Panc1 (cell line): Measurements from ENCODE around the gene JPH2. TPM values are rescaled to one million over a fixed set of nuclear protein-coding genes. Genes with fewer than 3 reads are reported as not detected.

Source experiments
- ATAC-seq: fragments of 200-7000 bp; cut with Tn5 transposase; 2 replicates; pipeline ENCODE4 v1.9.1; 2020; ENCODE audit warnings: mild to moderate bottlenecking, moderate library complexity
- BruUV-seq: library from RNA; stranded (reverse); fragments of 400-500 nt; replicated peaks from 2 replicates; lab custom pipeline; 2021; lab: Mats Ljungman, UMichigan
- CTCF ChIA-PET: fragments of 300-600 bp; sonication (Branson Sonifier 250); formaldehyde crosslinking; loops from one replicate; lab custom pipeline; 2022; ENCODE audit warnings: antibody characterized with exemption; lab: Charles Lee
- POLR2A ChIA-PET: fragments of 300-600 bp; sonication (Branson Sonifier 250); formaldehyde crosslinking; loops from one replicate; lab custom pipeline; 2022; ENCODE audit warnings: antibody characterized with exemption; lab: Charles Lee
- DNase-seq: peaks from one replicate; pipeline ENCODE4 v3.0.0-alpha.2; 2010; ENCODE audit warnings: low read depth, low spot score
- H3K27ac ChIP-seq: 2 replicates; pipeline ENCODE4 v1.5.1; 2011; ENCODE audit warnings: mild to moderate bottlenecking, low read length, inconsistent platforms
- H3K27me3 ChIP-seq: fragments of 200-500 bp; sonication (Bioruptor generic); 2 replicates; pipeline ENCODE4 v1.6.0; 2014; ENCODE audit warnings: low read length, inconsistent platforms; ENCODE audit not compliant: control insufficient read depth, insufficient read depth
- H3K36me3 ChIP-seq: fragments of 200-500 bp; sonication (Bioruptor generic); 2 replicates; pipeline ENCODE4 v1.5.1; 2014; ENCODE audit warnings: inconsistent platforms, mild to moderate bottlenecking, low read length, moderate library complexity; ENCODE audit not compliant: control insufficient read depth, insufficient read depth
- H3K4me1 ChIP-seq: 2 replicates; pipeline ENCODE4 v1.5.1; 2011; ENCODE audit warnings: inconsistent platforms, mild to moderate bottlenecking, low read length, moderate library complexity; ENCODE audit not compliant: control insufficient read depth, insufficient read depth
- H3K4me3 ChIP-seq, 2 experiments: 2 replicates each; pipeline ENCODE4 v1.5.1; 2011 to 2012; ENCODE audit warnings: low read depth in 2 of 2, low read length in 2 of 2, mild to moderate bottlenecking in 2 of 2, inconsistent platforms in 1 of 2, moderate library complexity in 1 of 2
- H3K9me3 ChIP-seq: fragments of 200-500 bp; sonication (Bioruptor generic); 2 replicates; pipeline ENCODE4 v1.5.1; 2014; ENCODE audit warnings: low read depth, mild to moderate bottlenecking, inconsistent platforms, low read length, moderate library complexity; ENCODE audit not compliant: control insufficient read depth, insufficient read depth
- CTCF ChIP-seq: fragments of 450-650 bp; IDR thresholded peaks from 2 replicates; pipeline ENCODE4 v1.5.1; 2017; ENCODE audit warnings: mild to moderate bottlenecking
- POLR2AphosphoS5 ChIP-seq: IDR thresholded peaks from 2 replicates; pipeline ENCODE4 v1.6.1; 2012; ENCODE audit warnings: mild to moderate bottlenecking, low read depth, low read length, moderate library complexity
- REST ChIP-seq, 2 experiments: IDR thresholded peaks; 2 replicates each; pipeline ENCODE4 v1.6.1; 2011 to 2012; ENCODE audit warnings: low read depth in 2 of 2, control low read depth in 1 of 2, low read length in 1 of 2, mild to moderate bottlenecking in 1 of 2, moderate library complexity in 1 of 2; ENCODE audit not compliant: insufficient read depth in 1 of 2
- SIN3A ChIP-seq: IDR thresholded peaks from 2 replicates; pipeline ENCODE4 v1.6.1; 2012; ENCODE audit warnings: low read depth, mild to moderate bottlenecking, low read length, moderate library complexity, borderline replicate concordance; ENCODE audit not compliant: insufficient read depth
- TCF7L2 ChIP-seq: IDR thresholded peaks from 2 replicates; pipeline ENCODE4 v1.6.1; 2011; ENCODE audit warnings: mild to moderate bottlenecking, low read depth, low read length, inconsistent platforms
- in situ Hi-C: cut with HindIII; loops from 2 replicates; pipeline ENCODE4 v1.10.0; 2016; ENCODE audit warnings: low sequenced_read_pairs, low pct_unique_long_range_greater_than_20kb
- intact Hi-C: fragments of 100-400 bp; cut with micrococcal nuclease; formaldehyde crosslinking; loops from one replicate; pipeline ENCODE4 v1.10.0; 2022; ENCODE audit not compliant: unreplicated experiment
- total RNA-seq: library from RNA; stranded (reverse); gene quantifications from one replicate; pipeline ENCODE4 v1.2.1, GENCODE V29; 2021; ENCODE audit not compliant: unreplicated experiment

Gene JPH2
- total RNA-seq, 1 experiment from 2014 or later = 0.49 TPM

GRCh38 chr20:44181611-44182010, 5.4 kb downstream of the JPH2 start:
- Histone ChIP-seq H3K4me1 (no peaks in the 10 kb centered on the region), H3K4me3 (no peak overlapping the region), H3K9me3 (no peaks in the 10 kb centered on the region), H3K27ac (no peak overlapping the region), H3K36me3 (no peaks in the 10 kb centered on the region), H3K27me3 (no peaks in the 10 kb centered on the region)
- ChIA-PET POLR2A (no interaction called here), CTCF (no interaction called here)
- in situ Hi-C loops = no loop called here
- ATAC-seq (no peak), DNase-seq (no peak)
- TF ChIP-seq SIN3A = no peak
- TF ChIP-seq REST (IDR thresholded peaks at IDR 0.05; ENCODE audit: insufficient read depth in 1 of 2, low read depth in 2 of 2, low read length in 1 of 2) = no peak
- TF ChIP-seq TCF7L2 = no peak
- TF ChIP-seq CTCF = no peak
- no peak for TF ChIP-seq POLR2AphosphoS5
- BruUV-seq = no TSS peak
- intact Hi-C loops = no loop called here

- ChIA-PET CTCF (no interaction called here), POLR2A (no interaction called here)
- in situ Hi-C loops (no loop called here), intact Hi-C loops (no loop called here)
- TF ChIP-seq SIN3A = no peak
- no peak for TF ChIP-seq TCF7L2
- TF ChIP-seq CTCF = no peak
- TF ChIP-seq REST (IDR thresholded peaks at IDR 0.05; ENCODE audit: insufficient read depth in 1 of 2, low read depth in 2 of 2, low read length in 1 of 2) = no peak
- TF ChIP-seq POLR2AphosphoS5 = no peak
- H3K9me3 ChIP-seq = no peaks in the 10 kb centered on the region
- H3K27me3 ChIP-seq = no peaks in the 10 kb centered on the region
- ATAC-seq = no peak
- H3K36me3 ChIP-seq = no peaks in the 10 kb centered on the region
- no peak overlapping the region for H3K4me3 ChIP-seq
- DNase-seq = no peak
- H3K4me1 ChIP-seq = no peaks in the 10 kb centered on the region
- no TSS peak for BruUV-seq
- H3K27ac ChIP-seq = no peak overlapping the region
Measured at GRCh38 chr20:44180814-44181213, 6.2 kb downstream of the JPH2 start.
